CD4-positive, alpha-beta T cell treated with Interleukin-6 for 4 hours (primary cell): Measurements from ENCODE around the gene CDC16.

Source experiments
- DNase-seq: peaks from one replicate; pipeline ENCODE4 v3.0.0-alpha.2; 2020; ENCODE audit warnings: mixed read lengths

The CDC16 gene

DNA sequence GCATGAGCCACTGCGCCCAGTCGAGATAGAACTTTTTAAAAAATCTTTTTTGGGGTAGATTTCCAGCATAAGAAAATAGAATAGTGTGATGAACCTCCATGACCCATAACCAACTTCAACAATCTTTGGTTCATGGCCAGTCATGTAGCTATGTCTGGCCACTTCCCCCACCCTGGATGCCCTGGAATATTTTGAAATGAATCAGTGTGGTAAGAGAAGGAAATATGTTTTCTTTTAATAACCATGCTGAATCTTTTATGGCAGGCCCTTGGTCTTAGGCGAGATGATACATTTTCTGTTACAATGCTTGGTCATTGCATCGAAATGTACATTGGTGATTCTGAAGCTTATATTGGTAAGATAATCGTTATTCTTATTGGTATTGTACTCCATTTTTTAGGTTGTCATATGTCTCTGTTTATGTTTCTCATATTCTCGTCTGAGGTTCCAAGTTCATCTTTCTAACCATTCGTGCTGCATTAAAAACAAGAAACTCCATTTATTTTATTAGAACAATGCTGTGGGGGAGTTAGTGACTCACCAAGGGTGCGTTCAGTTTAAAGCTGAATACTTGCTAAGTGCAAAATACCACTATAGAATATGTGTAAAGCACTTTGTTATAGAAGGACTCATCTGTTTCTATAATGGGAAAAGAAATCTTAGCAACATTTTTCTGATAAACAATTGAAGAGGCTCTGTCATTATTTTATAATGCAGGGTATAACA is 30.4 kb downstream of the CDC16 start:
- DNase-seq, result no peak

DNA sequence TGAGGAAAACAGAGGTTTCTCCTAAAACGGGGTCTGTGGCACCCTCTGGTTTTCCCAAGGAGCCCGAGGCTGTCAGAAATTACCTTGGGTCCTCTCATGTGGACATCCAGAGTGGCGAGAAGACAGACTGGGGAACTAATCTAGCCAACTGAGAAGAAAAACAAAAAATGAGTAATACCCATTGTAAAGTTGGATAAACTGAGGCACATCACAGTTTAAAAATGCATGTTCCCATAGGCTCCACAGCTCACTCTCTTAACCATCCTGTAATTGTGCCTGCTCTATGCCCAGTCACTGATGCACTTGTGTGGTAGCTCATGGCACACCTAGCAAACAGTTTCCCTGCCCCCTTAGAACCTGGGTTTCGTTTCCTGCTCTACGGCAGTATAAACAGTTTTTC is 31.5 kb downstream of the CDC16 start:
- DNase-seq, result no peak

DNA sequence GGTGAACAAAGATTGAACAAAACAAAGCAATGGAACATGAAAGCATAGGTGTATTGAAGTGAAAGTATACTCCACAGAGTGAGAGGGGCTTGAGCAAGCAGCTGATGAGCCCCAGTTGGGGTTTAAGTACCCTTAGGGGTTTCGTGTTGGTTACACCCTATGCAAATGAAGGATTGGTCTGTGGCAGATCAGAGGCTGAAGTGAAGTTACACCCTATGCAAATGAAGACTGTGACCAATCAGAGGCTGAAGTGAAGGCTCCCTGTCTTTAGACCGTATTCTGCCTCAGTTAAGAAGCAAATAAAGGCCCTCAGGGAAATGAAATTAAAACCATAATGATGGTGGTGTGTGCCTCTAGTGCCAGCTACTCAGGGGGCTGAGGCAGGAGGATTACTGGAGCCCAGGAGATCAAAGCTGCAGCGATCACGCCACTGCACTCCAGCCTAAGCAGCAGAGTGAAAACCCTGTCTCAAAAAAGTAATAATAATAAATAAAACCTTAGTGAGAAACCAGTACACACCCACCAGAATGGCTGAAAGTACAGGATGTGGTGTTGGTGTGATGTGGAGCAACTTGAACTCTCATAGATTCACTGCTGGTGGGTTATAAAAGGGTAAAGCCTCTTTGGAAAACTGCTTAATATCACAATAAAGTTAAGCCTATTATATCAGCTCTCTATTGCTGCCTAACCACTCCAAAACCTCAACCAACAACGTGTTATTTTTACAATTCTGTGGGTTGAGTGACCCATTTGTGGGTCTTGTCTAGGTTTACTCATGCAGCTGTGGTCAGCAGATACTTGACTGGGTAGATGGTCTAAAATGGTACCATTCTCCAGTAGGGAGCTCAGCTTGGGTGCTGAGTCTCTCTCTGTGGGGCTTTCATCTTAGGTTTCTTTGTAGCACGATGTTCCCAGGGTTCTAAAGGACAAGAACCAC is 33.9 kb downstream of the CDC16 start:
- no peak for DNase-seq

DNA sequence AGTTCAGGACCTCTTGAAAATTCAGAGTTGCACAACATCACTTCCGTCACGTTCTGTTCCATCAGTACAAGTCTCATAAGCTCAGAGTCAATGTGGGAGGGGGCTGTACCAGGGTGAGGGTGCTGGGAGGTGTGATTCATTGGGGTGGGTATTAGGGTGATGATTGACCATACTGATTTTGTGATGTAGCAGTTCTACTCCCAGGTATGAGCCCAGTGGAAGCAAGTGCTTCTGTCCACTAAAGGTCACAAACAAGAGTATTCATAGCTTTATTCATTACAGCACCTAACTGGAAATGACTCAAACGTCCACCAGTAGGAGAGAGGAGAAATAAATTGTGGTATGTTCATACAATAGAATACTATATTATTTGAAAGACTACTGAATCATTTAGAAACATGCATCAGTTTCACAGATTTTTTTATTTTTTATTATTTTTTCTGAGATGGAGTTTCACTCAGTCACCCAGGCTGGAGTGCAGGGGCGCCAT is 34.6 kb downstream of the CDC16 start:
- no peak for DNase-seq

DNA sequence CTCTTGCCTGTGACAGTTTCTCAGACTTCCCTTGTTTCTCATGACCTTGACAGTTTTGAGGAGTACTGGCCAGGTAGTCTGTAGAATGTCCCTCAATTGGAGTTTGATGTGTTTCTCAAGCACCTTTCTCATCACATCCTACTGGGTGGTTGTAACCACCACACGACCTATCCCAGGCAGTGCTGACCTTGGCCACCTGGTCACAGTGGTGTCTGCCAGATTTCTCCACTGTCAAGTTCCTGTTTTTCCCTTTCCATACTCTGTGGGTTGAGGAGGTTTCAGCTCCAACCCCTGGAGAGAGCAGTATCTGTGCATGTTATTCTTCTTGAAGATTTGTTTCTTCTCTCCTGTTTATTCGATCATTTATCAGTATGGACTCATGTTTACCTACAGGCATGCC is 38.3 kb downstream of the CDC16 start:
- DNase-seq, result no peak

DNA sequence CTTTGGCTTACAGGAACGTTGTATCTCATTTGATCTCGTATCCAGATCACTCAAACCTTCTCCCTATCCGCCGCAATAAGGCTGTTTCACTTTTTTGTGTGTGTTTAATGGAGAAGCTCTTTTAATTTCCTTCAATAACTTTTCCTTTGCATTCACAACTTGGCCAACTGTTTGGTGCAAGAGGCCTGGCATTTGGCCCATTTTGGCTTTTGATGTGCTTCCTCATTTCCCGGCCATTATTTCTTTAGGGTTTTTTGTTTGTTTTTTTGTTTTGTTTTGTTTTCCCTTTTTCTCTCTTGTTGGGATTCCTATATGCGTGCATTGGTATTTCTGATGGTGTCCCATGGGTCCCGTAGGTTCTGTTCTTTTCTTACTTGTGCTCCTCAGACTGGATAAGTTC is 40.6 kb downstream of the CDC16 start:
- DNase-seq, result no peak

DNA sequence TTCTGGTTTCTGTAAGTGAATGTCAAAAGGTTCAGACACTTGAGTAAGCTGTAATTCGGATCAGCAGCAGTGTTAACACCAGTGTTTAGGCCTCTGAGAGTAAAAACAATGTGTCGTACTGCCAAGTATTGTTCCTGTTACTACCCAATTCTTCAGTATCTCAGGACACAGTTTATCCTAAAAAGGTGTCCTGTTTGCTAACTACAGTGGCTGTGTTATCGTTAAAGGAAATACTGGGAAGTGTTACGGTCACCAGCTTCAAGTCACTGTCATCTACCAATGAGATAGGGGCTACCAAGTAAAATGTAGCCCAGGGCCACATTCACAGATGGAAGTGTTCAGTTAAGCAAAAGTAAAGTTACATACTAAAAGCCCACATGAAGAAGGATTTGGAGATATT is 44.4 kb downstream of the CDC16 start:
- no peak for DNase-seq

DNA sequence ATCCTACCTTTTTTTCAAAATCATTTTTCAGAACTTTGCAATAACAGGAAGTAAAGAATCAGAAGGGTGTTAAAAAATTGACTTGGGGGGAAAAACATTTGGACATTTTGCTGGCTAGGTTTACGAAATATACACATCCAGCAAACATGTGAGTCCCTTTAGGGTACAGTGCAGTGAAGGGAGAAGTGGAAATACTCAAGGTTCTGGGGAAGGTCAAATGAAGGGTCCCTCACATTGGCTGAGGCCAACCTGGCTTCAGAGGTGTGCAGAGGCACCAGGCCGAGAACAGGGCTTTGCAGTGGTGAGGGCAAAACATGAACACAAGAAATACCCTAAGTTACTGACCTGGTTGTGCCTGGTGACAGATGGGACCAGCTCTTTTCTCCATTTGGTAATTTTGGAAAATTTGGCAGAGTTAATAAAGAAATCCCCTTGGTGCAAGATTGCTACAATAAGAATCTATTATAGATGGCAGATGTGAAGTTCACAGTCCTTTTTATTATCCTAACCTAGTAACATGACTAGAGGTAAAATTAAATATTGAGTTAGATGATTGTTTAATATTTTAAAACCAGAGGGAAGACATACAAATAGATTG is 45.2 kb downstream of the CDC16 start:
- DNase-seq, result peak; percentile 7

DNA sequence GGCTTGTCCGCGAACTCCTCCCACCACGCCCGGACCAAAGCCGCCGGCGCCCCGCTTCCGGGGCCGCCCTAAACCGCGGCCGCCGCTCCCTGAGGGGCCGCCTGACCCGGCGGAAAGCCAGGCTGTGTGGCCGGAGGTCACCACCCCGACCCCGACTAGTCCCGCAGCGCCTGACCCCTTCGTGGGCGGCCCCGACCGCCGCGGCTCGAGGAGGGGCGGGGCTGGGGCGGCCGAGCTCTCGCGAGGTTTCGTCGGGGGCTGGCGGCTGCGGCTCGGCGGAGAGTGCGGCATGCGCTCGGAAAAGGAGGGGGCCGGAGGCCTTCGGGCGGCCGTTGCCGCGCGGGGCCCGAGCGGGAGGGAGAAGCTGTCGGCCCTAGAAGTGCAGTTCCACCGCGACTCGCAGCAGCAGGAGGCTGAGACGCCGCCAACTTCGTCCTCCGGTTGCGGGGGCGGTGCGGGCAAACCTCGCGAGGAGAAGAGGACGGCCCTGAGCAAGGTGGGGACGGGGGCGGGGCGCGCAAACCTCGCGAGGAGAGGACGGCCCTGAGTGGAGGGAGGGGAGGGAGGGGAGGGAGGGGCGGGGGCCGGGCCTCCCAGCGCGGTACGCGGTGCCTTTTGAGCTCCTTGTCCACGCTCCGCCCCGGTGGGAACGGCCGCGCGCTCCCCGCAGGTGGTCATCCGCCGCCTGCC is 46.8 kb downstream of the CDC16 start, which contains the start of gene UPF3A:
TSS of gene UPF3A (plus strand) at position 251 of the 690 bp plus-strand sequence. CDS start at position 290, 39 bp downstream.
- peak; percentile 96 for DNase-seq

DNA sequence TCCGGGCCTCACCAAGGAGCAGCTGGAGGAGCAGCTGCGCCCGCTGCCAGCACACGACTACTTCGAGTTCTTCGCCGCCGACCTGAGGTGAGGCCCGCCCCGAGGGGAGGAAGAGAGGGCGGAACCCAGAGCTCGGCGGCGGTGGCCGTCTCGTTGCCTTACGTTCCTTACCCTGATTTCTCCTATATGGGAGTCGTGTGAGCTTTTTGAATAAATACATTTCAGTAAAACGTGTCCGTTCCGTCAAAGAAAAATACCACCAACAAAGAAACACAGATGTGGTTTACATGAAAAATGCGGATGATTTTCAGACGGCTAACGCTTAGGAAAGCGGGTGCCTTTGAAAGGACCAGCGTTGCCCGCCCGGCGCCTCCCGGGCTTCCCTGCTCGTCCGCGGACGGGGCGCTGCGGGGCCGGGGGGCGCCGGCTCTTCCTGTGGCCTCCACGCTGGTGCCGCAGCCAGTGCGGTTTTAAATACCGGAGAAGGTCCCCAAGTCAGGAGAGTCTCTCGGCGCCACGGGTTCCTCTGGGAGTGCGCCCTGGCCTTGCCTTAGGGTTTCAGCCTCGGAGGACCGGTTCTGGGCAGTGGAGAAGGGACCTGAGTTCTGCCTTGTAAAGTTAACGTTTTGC is 47.5 kb downstream of the CDC16 start:
- DNase-seq, result peak; percentile 76

DNA sequence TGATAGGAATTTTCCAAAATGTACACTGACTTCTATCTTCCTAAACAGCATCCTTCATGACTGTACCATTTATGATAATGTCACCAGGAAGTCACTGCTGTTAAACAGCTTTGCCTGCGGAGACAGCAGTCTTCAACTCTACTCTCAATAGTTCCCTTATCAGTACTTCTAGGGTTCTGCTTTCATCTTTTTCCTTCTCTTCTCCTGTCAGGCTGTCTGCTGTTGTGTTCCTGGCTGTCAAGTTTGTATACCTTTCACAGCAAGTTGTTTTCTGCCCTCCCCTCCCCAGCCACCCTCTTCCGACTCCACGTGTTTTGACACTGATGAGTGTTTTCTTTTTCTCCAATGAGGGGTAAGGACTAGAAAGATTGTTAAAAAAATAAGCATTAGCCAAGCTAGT is 48.9 kb downstream of the CDC16 start:
- DNase-seq, result no peak

DNA sequence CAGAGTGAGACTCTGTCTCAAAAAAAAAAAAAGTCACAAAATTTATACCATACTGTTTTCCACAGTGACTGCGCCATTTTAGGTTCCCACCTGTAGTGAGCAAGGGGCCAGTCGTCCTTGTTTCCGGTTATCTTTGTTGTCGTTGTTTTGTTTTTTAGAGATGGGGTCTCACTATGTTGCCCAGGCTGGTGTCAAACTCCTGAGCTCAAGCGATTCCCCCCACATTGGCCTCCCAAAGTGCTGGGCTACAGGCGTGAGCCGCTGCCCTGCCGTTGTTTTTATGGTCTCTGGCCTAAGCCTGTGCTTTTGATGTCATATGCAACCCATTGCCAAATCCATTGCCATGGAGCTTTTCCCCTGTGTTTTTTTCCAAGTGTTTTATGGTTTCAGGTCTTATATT is 50.0 kb downstream of the CDC16 start:
- no peak for DNase-seq

DNA sequence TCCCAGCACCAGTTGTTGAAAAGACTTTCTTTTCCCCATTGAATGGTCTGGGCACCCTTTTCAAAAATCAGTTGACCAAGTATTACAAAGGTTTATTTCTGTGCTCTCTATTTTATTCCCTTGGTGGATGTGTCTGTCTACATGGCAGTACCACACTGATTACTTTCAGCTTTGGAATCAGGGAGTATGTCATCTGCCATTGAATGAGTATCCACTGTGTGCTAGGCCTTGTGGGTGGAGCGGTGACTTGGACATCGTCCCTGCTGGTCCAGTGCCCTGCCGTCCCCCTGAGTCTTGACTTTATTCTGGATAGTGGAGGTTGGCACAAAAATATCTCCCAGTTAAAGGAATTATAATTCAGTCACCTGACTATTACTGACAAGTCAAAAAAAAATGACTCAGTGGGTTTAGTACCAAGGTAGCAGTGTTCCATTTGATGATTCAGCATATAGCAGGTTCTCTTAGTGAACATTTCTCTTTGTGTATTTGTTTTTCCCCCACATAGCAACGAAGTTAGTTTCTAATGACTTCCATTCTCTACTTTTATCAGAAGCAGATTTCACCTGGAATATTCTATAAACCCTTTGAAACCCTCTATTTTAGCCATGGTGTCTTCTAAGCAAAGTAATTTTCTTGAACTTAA is 50.6 kb downstream of the CDC16 start:
- DNase-seq, result no peak

DNA sequence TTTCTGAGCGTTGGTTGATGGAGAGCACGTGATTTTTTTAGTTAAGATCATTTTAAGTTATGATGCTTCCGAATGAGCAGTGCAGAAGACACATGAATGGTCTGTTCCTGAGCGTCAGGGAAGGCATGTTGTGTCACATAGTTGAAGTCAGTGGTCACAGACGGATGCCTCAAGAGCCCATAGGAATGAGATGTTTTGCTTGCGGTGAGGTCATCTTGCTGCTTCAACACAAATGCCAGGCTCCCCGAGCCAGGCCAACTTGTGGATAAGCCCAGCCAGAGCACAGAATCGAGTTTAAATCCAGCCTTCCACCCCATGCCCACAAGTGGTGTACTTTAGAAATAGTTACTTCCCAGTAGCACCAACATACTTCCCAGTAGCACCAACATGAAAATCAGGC is 52.1 kb downstream of the CDC16 start:
- DNase-seq, result no peak

DNA sequence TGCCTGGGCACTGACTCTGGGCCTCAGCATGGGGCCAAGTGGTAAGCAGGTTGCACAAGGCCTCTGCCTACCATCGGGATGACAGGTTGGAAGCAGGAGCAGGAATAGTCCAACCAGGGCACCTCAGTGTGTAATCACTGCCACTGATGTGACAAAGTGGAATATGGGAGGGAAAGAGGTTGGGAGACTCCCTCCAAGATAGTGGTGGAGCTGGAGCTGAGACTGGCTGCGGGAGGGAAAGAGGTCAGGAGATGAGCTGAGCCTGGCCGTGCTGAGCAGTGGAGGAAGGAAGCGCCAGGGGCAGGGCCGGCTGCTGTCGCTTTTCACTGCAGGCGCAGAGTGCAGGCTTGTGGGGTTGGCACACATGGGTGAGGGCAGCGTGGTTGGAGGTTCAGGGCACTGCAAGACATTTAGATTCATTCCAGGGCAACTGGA is 53.5 kb downstream of the CDC16 start:
- no peak for DNase-seq

DNA sequence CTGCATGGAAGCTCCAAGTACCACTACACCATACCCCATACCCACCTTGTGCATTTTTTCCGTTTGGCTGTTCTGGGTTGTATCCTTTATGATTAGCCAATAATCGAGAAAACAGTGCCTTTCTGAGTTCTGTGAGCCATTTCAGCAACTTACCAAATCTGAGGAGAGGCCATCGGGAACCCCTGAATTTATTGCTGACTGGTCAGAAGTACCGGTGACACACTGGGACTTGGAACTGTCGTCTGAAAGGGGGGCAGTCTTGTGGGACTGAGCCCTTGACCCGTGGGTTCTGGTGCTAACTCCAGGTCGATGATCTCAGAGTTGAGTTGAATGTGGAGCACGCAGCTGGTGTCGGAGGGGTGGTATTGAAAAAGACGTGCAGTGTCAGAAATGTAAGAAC is 61.8 kb downstream of the CDC16 start:
- DNase-seq, result no peak

DNA sequence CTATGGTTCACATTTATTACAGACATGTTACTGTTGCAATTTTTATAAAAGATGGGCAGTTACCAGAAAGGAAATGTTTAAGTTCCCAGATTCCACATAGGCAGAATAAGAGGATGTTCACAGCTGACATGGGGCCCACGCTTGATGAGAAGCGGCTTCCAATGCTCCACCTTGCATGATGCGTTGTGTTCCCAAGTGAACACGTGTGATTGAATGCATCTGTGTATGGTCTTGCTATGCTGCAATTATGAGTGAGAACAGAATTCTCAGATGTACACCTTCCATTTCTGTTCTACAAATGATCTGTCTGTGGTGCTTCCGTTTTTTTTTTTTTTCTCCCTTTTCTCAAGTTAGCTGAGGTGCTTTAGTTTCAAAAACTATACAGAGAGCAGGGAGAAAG is 62.2 kb downstream of the CDC16 start:
- DNase-seq, result no peak

DNA sequence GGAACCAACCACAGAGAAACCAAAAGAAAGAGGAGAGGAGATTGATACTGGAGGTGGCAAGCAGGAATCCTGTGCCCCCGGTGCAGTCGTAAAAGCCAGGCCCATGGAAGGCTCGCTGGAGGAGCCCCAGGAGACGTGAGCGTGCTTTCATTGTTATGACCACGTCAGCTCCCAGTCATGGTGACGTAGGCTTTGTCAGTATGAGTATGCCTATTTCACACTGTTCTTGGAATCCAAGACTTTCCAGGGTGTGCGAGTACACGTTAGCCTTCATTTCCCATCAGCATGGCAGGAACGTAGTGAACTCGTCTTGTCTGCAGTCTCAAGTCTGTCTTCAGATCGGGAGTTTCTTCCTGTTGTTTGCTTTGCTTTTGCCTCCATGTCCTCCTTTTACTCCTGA is 64.2 kb downstream of the CDC16 start:
- DNase-seq, result no peak

DNA sequence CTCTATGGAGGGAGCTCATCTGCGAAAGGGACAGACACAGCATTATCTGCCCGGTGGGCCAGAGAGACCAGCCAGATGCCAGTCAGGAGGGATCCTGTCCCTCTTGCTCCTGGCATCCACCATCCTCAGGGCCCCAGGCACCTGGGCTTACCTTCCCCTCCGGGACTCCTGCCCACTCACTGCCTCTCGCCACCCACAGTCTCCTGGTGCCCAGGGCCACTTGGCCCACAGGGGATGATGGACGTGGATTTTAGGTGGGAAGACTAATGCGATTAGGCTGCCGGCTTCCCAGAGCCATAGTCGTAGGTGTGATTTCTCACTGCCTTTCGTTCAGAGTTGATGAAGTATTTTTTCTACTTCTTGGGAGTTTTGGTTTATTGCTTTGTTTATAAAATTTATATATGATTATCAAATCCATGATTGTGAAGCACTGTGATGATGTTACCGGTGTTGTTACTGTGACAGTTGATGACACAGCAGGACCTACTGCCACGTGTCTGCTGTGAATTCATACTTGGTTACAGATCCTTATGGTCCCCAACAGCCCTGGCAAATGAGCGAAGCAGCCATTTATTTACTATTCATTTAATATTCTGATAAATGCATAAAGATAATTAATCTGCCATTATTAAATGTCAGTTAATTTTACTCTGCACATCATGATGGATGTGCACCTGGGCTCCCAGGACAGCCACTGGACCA is 65.1 kb downstream of the CDC16 start:
- no peak for DNase-seq

DNA sequence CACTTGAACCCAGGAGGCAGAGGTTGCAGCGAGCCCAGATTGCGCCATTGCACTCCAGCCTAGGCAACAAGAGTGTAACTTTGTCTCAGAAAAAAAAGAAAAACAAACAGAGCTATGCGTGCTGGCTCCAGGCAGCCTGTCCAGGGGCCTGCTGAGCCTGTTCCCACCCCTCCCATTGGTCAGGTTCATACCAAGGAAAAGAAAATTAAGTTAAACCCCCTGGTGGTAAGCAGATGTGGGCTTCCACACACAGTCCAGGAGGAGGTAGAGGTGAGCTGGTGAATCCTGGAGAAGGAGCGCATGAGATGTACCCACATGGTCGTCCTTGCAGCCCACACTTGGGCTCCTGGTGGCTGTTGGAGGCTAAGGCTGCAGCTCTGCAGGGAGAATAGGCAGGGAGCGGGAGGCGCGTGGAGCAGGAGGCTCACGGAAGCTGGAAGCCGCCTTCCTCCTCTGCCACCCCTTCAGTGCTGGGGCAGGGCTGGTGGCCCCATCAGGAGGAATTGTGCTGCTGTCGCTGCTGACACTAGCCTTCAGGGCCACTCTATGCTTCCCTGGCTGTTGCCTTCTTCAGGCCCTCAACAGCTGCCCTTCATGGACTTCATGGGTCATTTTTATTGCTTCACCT is 69.1 kb downstream of the CDC16 start:
- DNase-seq, result no peak
